Stimulated activated effector memory CD8-positive, alpha-beta T cell treated with anti-CD3 and anti-CD28 coated beads, Interleukin-12 subunit alpha, Interleukin-12 subunit beta, amount 100 ng/mL, for 72 hours (primary cell): ENCODE results near the gene SLC25A47.
A peak's percentile ranks its signal among the peaks of the same experiment; 100 is the strongest.
"Not testable (repeated sequence)": the region's sequence is repeated elsewhere in the genome, so short reads cannot be mapped to it uniquely, and the experiment has no call there.

ENCODE experiments used
- ATAC-seq: fragments of 150-1000 bp; cut with Tn5 transposase; 2 replicates; pipeline ENCODE4 v1.10.0; 2021
- DNase-seq, 2 donors: peaks; one replicate each; pipeline ENCODE4 v3.0.0; 2021 to 2022; ENCODE audit warnings: low spot score in 2 of 2
- H3K27ac Mint-ChIP-seq: one replicate; pipeline ENCODE4 v1.8.0; 2022; ENCODE audit warnings: mild to moderate bottlenecking, mixed read lengths
- H3K36me3 Mint-ChIP-seq: one replicate; pipeline ENCODE4 v1.8.0; 2022; ENCODE audit warnings: mild to moderate bottlenecking, mixed read lengths
- H3K4me1 Mint-ChIP-seq: one replicate; pipeline ENCODE4 v1.8.0; 2022; ENCODE audit warnings: mixed read lengths
- H3K4me3 Mint-ChIP-seq: one replicate; pipeline ENCODE4 v1.8.0; 2022; ENCODE audit warnings: mild to moderate bottlenecking, mixed read lengths
- H3K9me3 Mint-ChIP-seq: one replicate; pipeline ENCODE4 v1.8.0; 2022; ENCODE audit warnings: mixed read lengths

Gene SLC25A47

GRCh38 chr14:100306998-100307765, 16.0 kb upstream of the SLC25A47 start:
- ATAC-seq (no peak), DNase-seq (no peak)
- peaks cover 24% of the 10 kb centered on the region for H3K36me3 Mint-ChIP-seq
- no peak overlapping the region for H3K27ac Mint-ChIP-seq
- H3K4me3 Mint-ChIP-seq: peak overlapping the region; percentile 83
- H3K4me1 Mint-ChIP-seq: peaks cover 51% of the 10 kb centered on the region
- no peaks in the 10 kb centered on the region for H3K9me3 Mint-ChIP-seq

GRCh38 chr14:100307766-100308426, 15.2 kb upstream of the SLC25A47 start:
- Mint-ChIP-seq H3K4me3 (peak overlapping the region; percentile 83), H3K27ac (no peak overlapping the region), H3K36me3 (peaks cover 18% of the 10 kb centered on the region), H3K4me1 (peaks cover 54% of the 10 kb centered on the region), H3K9me3 (no peaks in the 10 kb centered on the region)
- ATAC-seq (no peak), DNase-seq (no peak)

- not testable (repeated sequence) for H3K4me3 Mint-ChIP-seq, ATAC-seq, H3K9me3 Mint-ChIP-seq, H3K27ac Mint-ChIP-seq, DNase-seq
- H3K4me1 Mint-ChIP-seq: peaks cover 54% of the 10 kb centered on the region
- peaks cover 13% of the 10 kb centered on the region for H3K36me3 Mint-ChIP-seq
Measured at GRCh38 chr14:100308427-100308792, 14.7 kb upstream of the SLC25A47 start.

- H3K4me3 Mint-ChIP-seq: no peak overlapping the region
- no peaks in the 10 kb centered on the region for H3K9me3 Mint-ChIP-seq
- peaks cover 48% of the 10 kb centered on the region for H3K4me1 Mint-ChIP-seq
- peaks cover 12% of the 10 kb centered on the region for H3K36me3 Mint-ChIP-seq
- DNase-seq (no peak), ATAC-seq (no peak)
- no peak overlapping the region for H3K27ac Mint-ChIP-seq
Measured at GRCh38 chr14:100309028-100309737, 14.0 kb upstream of the SLC25A47 start.

- not testable (repeated sequence) for H3K4me3 Mint-ChIP-seq, H3K9me3 Mint-ChIP-seq, DNase-seq, ATAC-seq, H3K36me3 Mint-ChIP-seq
- Mint-ChIP-seq H3K27ac (peak overlapping the region; percentile 41), H3K4me1 (peaks cover 43% of the 10 kb centered on the region)
Measured at GRCh38 chr14:100312110-100312876, 10.8 kb upstream of the SLC25A47 start.

- no peaks in the 10 kb centered on the region for H3K36me3 Mint-ChIP-seq
Measured at GRCh38 chr14:100312877-100313400, 10.2 kb upstream of the SLC25A47 start.

GRCh38 chr14:100313464-100314230, 9.5 kb upstream of the SLC25A47 start:
- Mint-ChIP-seq H3K4me1 (peaks cover 34% of the 10 kb centered on the region), H3K36me3 (no peaks in the 10 kb centered on the region), H3K9me3 (no peaks in the 10 kb centered on the region), H3K4me3 (no peak overlapping the region), H3K27ac (no peak overlapping the region)
- DNase-seq (no peak), ATAC-seq (no peak)

More at GRCh38 chr14:100312877-100313400, 10.2 kb upstream of the SLC25A47 start:
- Mint-ChIP-seq H3K4me3 (no peak overlapping the region), H3K9me3 (no peaks in the 10 kb centered on the region), H3K4me1 (peaks cover 41% of the 10 kb centered on the region), H3K27ac (no peak overlapping the region)
- DNase-seq (no peak), ATAC-seq (peak; percentile 50)

- Mint-ChIP-seq H3K9me3 (no peaks in the 10 kb centered on the region), H3K36me3 (no peaks in the 10 kb centered on the region), H3K4me3 (no peak overlapping the region), H3K27ac (no peak overlapping the region), H3K4me1 (peaks cover 33% of the 10 kb centered on the region)
- no peak for ATAC-seq
- no peak for DNase-seq
Measured at GRCh38 chr14:100314724-100315123, 8.4 kb upstream of the SLC25A47 start.

- DNase-seq (no peak), ATAC-seq (no peak)
- Mint-ChIP-seq H3K9me3 (no peaks in the 10 kb centered on the region), H3K36me3 (no peaks in the 10 kb centered on the region), H3K27ac (peak overlapping the region; percentile 73), H3K4me1 (peaks cover 26% of the 10 kb centered on the region), H3K4me3 (peak overlapping the region; percentile 61)
Measured at GRCh38 chr14:100317389-100317788, 5.8 kb upstream of the SLC25A47 start.

- Mint-ChIP-seq H3K27ac (peak overlapping the region; percentile 73), H3K9me3 (no peaks in the 10 kb centered on the region), H3K4me3 (peak overlapping the region; percentile 61), H3K36me3 (no peaks in the 10 kb centered on the region), H3K4me1 (peaks cover 22% of the 10 kb centered on the region)
- DNase-seq (peak; percentile 64 to 85), ATAC-seq (peak; percentile 93)
Measured at GRCh38 chr14:100317912-100318808, 5.0 kb upstream of the SLC25A47 start.

- H3K36me3 Mint-ChIP-seq: no peaks in the 10 kb centered on the region
- no peak overlapping the region for H3K4me3 Mint-ChIP-seq
- DNase-seq (no peak), ATAC-seq (no peak)
- H3K9me3 Mint-ChIP-seq: no peaks in the 10 kb centered on the region
- peaks cover 12% of the 10 kb centered on the region for H3K4me1 Mint-ChIP-seq
- H3K27ac Mint-ChIP-seq: peak overlapping the region; percentile 10
Measured at GRCh38 chr14:100320157-100320856, 2.8 kb upstream of the SLC25A47 start.

GRCh38 chr14:100321473-100322137, 1.5 kb upstream of the SLC25A47 start:
- DNase-seq (no peak), ATAC-seq (no peak)
- no peak overlapping the region for H3K4me3 Mint-ChIP-seq
- H3K36me3 Mint-ChIP-seq: no peaks in the 10 kb centered on the region
- H3K27ac Mint-ChIP-seq: no peak overlapping the region
- peaks cover 11% of the 10 kb centered on the region for H3K4me1 Mint-ChIP-seq
- H3K9me3 Mint-ChIP-seq: no peaks in the 10 kb centered on the region
